Right lung (tissue), 5 donors: ENCODE measurements around the gene ANKH. TPM values are rescaled to one million over a fixed set of nuclear protein-coding genes. Genes with fewer than 3 reads are reported as not detected.

Experiments
- DNase-seq, 2 donors: peaks; one replicate each; pipeline ENCODE4 v3.0.0-alpha.2; 2013
- polyA plus RNA-seq, 5 donors: library from polyadenylated mRNA; unstranded; fragments of 120-200 nt; gene quantifications; one replicate each; pipeline versions ENCODE4 v1.2.1 to v1.2.3, GENCODE V29; 2013; ENCODE audit warnings: inconsistent platforms in 1 of 5, low replicate concordance in 1 of 5; ENCODE audit not compliant: insufficient read length in 5 of 5, insufficient read depth in 1 of 5

The ANKH gene
- polyA plus RNA-seq, 5 donors = 6.9 to 11.1 (median 9.3) TPM

DNA sequence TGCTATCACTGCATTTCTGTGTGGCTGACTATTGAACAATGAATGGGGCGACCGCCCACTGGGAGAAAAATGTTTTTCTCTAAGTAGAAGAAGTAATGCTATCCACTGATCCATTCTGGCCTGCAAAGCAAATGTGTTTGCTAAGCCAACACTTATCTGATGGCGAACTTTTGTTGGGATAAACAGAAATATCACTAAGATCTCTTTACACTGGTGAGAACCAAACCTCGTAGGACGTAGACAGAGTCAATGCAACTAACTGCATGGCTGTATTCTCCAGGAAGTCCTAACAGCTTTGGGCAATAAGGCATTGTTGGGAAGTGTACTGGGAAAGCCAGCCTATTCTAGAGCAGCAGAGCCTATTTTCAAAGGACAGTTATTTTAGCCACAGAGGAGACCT, 77.7 kb downstream of the ANKH start:
- no peak for DNase-seq

DNA sequence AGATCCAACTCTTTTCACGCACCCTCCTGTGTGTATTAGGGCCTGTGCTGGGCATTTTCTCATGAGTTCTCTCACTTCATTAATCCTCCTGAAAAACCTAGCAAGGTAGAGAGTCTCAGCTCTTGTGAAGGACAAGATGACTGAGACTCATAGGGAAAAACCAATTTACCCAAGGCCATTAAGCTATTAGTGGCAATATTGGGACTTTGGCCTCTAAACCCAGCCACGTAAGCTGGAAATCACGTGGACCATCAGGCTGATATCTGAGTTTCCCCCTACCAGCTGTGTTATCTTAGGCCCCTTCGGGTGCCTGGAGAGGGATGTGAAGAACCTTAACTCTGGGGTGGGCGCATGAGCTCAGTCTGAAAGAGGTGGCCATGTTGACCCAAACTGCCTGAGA, 80.7 kb downstream of the ANKH start:
- DNase-seq = no peak

DNA sequence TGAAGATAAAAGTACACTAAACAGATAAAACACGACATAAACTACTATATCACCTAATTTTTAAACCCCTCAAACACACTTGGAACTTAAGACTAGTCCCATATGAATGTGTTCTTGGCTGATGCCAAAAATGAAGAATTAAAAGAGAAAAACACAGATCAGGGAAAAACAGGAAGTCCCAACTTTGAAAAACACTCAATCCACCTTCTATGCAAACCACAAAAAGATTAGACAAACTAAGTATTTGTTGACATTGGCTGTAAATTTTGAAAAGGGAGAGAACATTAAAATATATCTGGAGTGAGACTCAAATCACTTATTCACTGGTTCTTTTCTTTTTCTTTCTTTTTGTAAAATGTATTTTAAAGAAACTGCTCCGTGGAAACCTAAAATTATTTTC, 81.4 kb downstream of the ANKH start:
- DNase-seq = no peak

- no peak for DNase-seq
Measured at GRCh38 chr5:14787801-14788579, 83.6 kb downstream of the ANKH start.

- no peak for DNase-seq
Measured at GRCh38 chr5:14783691-14784090, 87.9 kb downstream of the ANKH start.

- DNase-seq = no peak
Measured at GRCh38 chr5:14782591-14782990, 89.0 kb downstream of the ANKH start.

DNA sequence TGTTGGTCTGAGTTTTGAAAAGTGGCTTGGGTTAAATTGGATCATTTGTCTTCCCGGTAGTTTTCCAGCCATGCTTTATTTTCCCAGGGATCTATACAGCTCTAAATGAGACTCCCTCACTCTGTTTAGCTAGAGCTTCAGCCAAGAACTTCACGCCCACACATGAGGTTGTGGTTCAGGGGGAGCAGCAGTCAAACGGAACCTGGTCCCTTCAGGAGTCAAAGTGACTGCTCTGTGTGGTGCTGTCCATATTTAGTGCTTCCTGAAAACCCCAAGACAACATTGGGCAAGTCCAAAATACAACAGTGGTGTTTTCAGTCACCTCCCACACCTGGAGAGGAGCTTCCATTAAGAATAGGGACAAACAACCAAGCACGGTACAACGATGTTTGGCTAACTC, 90.5 kb downstream of the ANKH start:
- DNase-seq = no peak

GRCh38 chr5:14779975-14780374, 91.6 kb downstream of the ANKH start:
- DNase-seq = no peak

GRCh38 chr5:14778792-14779070, 92.8 kb downstream of the ANKH start:
- DNase-seq = no peak

DNA sequence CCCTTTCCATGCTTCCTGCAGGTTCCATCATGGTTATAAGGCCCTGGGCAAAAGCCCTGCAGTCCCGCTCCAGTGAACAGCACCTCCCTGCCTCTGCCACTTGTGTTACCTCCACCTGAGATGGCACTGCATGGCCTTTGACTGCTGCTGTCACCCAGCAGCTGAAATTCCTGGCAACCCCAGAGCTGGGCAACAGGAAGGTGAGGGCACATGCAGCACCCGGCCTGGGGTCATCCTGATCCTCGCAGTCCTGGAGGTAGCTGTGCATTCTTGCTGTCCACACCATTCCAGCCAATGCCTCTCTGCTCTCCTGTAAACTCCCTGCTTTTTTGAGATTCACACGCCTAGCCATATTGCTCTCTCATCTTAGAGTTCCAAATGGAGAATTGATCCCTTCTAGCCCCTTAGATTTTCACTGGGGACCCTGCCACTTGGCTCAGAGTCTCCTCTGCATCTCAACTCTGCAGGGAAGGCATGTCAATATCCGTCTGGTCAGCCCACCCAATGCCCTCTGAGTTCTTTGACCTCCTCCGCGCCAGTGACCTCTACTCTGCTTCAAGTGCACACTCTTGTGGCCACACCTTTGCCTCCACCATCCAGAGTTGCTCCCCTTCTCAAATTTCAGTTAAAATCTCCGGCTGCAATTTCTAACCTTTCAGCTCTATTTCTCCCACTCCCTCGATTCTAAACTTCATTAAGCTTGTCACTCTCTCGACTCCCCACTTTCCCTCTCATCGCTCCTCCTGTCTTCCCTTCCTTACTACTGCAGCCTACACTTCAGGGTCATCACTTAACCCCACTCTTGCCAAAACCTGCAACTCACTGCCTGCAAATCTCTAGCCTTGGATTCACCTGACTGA, 93.4 kb downstream of the ANKH start:
- DNase-seq = no peak

DNA sequence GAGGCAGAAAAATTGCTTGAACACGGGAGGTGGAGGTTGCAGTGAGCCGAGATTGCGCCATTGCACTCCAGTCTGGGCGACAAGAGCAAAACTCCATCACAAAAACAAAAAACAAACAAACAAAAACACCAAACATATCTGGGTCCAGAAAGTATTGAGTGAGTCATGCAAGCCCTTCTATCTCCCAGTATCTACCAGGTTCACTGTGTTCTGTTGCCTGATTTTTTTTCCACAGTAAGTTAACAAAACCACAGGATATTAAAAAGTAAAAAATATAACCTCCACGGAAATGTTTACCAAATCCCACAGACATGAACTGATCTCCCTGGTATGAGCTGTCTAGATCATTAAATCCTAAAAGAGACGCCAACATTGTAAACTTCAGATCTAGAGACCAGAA, 94.4 kb downstream of the ANKH start:
- no peak for DNase-seq

DNA sequence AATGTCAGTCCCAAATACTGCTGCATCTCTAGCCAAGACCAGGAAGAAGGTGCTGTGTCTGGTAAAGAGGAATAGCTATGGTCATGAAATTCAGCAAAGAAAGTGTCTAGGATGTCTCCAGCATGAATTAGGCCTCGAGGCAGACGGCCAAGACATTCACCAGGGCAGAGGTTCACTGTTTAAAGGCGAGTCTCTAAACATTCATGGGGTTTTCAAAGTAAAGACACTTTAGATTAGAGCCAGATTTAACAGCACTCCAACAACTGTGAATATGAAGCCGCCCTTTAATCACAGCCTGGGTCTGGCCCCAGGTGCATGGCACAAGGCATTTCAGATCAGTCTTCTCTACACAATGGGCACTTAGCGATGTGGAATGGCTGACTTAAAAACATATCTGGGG, 95.0 kb downstream of the ANKH start:
- no peak for DNase-seq

DNA sequence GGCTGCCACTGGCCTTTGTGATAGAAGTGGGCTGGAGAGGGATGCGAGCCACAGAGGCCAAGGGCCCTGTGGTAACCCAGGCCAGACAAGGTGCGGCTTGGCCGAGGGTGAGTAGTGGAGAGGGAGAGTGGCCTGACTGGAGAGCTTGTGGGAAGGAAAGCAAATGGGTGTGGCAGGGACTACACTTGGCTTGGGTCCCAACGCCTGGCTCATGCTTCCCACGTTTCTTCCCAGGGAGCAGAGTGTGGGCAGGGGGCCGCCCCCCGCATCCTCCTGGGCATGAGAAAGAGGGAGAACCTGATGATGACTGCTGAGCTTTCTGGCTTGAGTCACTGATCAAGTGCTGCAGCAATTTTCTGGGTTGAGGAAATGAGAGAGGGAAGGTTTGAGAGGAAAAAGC, 95.7 kb downstream of the ANKH start:
- no peak for DNase-seq

DNA sequence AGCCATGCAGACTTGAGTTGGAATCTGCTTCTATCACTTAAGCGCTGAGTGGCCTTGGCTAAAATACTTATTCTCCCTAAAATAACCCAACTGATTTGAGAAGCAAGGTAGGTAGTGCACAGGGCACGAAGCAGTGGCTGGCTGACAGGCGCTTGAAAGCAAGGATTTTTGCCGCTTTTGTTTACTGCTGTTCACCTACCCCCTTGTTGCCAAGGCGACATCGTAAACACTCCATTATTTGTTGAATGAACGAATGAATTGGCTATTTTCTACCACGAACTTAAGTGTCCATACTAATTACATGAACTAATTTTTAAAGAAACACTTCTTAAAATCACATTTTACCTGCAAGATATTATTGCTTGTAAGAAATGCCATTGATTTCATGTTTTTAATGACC, 98.0 kb downstream of the ANKH start:
- DNase-seq = no peak

DNA sequence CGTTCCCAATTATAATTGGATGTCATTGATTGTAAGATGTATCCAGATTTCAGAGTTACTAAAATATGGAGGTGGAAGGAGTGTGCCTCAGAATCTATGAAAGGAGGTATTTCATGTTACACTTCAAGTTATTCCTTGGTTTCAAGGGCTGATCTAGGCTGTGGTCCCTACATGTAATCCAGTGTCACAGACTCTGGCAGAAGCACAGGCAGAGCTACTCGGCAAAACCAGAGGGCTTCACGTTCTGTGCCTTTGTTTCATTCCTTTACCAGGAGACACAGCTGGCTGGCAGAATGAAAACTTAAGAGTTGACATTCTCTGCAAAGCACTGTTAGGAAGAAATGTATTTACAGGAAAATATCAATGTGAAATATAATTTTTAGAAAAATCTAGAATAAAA, 99.6 kb downstream of the ANKH start:
- no peak for DNase-seq

DNA sequence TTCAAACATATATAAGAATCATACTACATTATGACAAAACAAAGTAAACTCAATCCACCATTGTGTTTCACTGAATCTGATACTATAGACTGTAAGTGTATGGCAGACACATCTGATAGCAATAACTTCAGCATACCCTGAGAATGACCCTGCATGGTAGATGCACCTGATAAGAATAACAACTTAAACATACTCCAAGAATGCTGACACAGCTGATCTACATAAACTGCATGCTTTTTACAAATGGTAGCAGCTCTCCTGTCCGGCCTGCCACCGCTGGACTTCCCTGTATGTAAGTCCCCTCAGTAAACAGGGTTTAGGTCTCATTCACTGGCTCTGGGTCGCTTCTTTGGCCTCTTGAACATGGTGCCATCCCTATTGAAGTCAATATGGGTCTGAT, 100.4 kb downstream of the ANKH start:
- no peak for DNase-seq

- no peak for DNase-seq
Measured at GRCh38 chr5:14768508-14769365, 102.8 kb downstream of the ANKH start.

DNA sequence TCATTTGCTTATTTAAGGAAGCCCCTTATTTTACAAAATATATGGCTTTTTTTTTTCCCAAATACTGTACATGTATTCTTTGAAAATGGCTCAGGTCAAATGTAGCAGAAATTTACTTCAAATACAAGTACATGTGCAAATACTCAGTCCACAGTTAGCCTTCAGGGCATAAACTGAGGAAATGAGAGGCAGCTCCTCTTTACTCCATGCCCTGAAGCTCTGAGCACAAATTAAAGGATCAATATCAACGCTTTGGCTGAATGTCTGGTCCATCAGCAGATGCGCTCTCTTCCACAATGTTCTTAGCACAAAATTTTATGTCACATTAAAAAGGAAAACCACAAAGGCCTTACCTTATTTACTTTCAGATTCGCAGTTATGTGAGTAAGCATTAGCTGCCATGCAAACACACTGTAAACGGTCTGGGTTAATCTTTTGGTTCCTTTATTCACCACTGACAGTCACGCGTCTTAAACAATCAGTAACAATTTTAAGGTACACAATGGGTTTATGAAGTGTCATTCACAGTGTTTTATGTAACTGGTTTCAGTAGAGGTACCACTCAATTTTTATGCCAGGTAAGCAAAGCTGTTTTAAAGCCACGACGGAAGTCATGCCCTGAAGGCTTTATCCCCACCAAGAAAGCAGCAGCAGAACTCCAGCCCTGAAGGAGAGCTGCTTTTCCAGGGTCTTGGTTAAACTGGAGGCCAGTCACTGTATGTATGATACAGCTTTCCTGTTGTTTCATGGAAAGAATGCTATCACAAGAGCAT, 103.7 kb downstream of the ANKH start:
- no peak for DNase-seq

DNA sequence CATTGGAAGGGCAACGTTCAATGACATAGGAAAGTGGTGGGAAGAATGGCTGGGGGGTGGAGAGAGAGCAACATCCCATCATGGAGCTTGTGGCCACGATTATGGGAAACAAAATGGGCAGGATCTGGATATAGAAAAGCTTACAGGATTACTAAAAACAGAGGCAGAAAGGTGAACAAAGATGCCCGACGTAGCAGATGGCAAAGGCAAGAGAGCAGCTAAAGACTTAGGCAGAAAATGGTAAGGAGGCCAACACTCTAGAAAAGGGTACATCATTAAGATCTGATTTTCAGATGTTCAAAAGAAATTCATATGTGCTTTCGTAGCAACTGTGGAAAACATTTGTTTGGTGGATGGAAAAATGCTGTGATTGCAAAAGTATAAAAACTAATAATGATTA, 104.5 kb downstream of the ANKH start:
- no peak for DNase-seq

- DNase-seq = no peak
Measured at GRCh38 chr5:14766584-14766983, 105.0 kb downstream of the ANKH start.

GRCh38 chr5:14765587-14765986, 106.0 kb downstream of the ANKH start:
- no peak for DNase-seq
